GM23248 (cell line): Measurements from ENCODE around the gene MAGOHB. TPM values are rescaled to one million over a fixed set of nuclear protein-coding genes. Genes with fewer than 3 reads are reported as not detected.

Experiments
- DNase-seq: peaks from one replicate; pipeline ENCODE4 v3.0.0-alpha.2; 2015
- H2AFZ ChIP-seq: fragments of 200-600 bp; sonication (generic); 2 replicates; pipeline ENCODE4 v1.6.1; 2016; ENCODE audit warnings: antibody characterized with exemption
- H3F3A ChIP-seq: fragments of 200-600 bp; sonication (generic); 2 replicates; pipeline ENCODE4 v1.6.1; 2016; ENCODE audit warnings: mild to moderate bottlenecking, antibody characterized with exemption, mixed run types; ENCODE audit not compliant: insufficient read depth
- H3K27ac ChIP-seq: fragments of 200-600 bp; sonication (generic); 2 replicates; pipeline ENCODE4 v1.5.1; 2016; ENCODE audit warnings: mild to moderate bottlenecking
- H3K27me3 ChIP-seq: fragments of 200-600 bp; sonication (generic); replicated peaks from 2 replicates; pipeline ENCODE4 v1.6.1; 2016; ENCODE audit warnings: mild to moderate bottlenecking; ENCODE audit not compliant: insufficient read depth
- H3K36me3 ChIP-seq: fragments of 200-600 bp; sonication (generic); 2 replicates; pipeline ENCODE4 v1.6.1; 2016; ENCODE audit warnings: low read depth, mild to moderate bottlenecking
- H3K4me1 ChIP-seq: fragments of 200-600 bp; sonication (generic); 2 replicates; pipeline ENCODE4 v1.6.1; 2016; ENCODE audit warnings: mild to moderate bottlenecking; ENCODE audit not compliant: insufficient read depth
- H3K4me2 ChIP-seq: fragments of 200-600 bp; sonication (generic); one replicate; pipeline ENCODE4 v1.6.1; 2016; ENCODE audit warnings: mild to moderate bottlenecking; ENCODE audit not compliant: unreplicated experiment
- H3K4me3 ChIP-seq: fragments of 200-600 bp; sonication (generic); 2 replicates; pipeline ENCODE4 v1.5.1; 2016; ENCODE audit warnings: mild to moderate bottlenecking
- H3K79me2 ChIP-seq: fragments of 200-600 bp; sonication (generic); 2 replicates; pipeline ENCODE4 v1.6.1; 2016; ENCODE audit warnings: mild to moderate bottlenecking; ENCODE audit not compliant: insufficient read depth
- H3K9ac ChIP-seq: fragments of 200-600 bp; sonication (generic); 2 replicates; pipeline ENCODE4 v1.6.1; 2016; ENCODE audit warnings: mild to moderate bottlenecking
- H3K9me2 ChIP-seq: fragments of 200-600 bp; sonication (generic); 2 replicates; pipeline ENCODE4 v1.6.1; 2016; ENCODE audit warnings: mixed run types, mild to moderate bottlenecking, moderate library complexity; ENCODE audit not compliant: insufficient read depth
- H3K9me3 ChIP-seq: fragments of 200-600 bp; sonication (generic); one replicate; pipeline ENCODE4 v1.6.1; 2017; ENCODE audit warnings: low read depth
- H4K20me1 ChIP-seq: fragments of 200-600 bp; sonication (generic); 2 replicates; pipeline ENCODE4 v1.6.0; 2016; ENCODE audit not compliant: insufficient read depth
- EZH2 ChIP-seq: fragments of 200-600 bp; sonication (generic); IDR thresholded peaks from 2 replicates; pipeline ENCODE4 v1.6.1; 2018; ENCODE audit warnings: antibody characterized with exemption, mild to moderate bottlenecking; ENCODE audit not compliant: insufficient read depth, poor library complexity, severe bottlenecking
- EZH2phosphoT487 ChIP-seq: fragments of 200-600 bp; sonication (generic); IDR thresholded peaks from 2 replicates; pipeline ENCODE4 v1.6.1; 2018; ENCODE audit warnings: antibody characterized with exemption, moderate library complexity, mild to moderate bottlenecking, low read depth; ENCODE audit not compliant: insufficient read depth
- WGBS, 2 experiments: methylation state at CpG; one replicate each; pipeline ENCODE4 v1.1.6; 2015 to 2017; ENCODE audit warnings: low lambda C conversion rate in 2 of 2, low coverage in 1 of 2; ENCODE audit errors: missing lambda C conversion rate in 2 of 2; 5-methylcytosine and 5-hydroxymethylcytosine counted together
- in situ Hi-C: fragments of 300-500 bp; cut with MboI; formaldehyde crosslinking; loops from 2 replicates; pipeline ENCODE4 v1.15.0; 2020
- polyA plus RNA-seq: library from polyadenylated mRNA; unstranded; fragments of >200 nt; fragmentation: Nextera tagmentation; extraction: Ambion mirVana; gene quantifications from 2 replicates; pipeline ENCODE4 v1.2.1, GENCODE V29; 2016
- total RNA-seq: library from RNA; depleted of rRNA; stranded (reverse); fragments of >200 nt; shearing (Covaris generic); gene quantifications from 2 replicates; pipeline ENCODE4 v1.2.3, GENCODE V29; 2014

Gene MAGOHB
- total and polyA plus RNA-seq, 2 experiments from 2014 or later: 16.6 to 78.0 TPM

DNA sequence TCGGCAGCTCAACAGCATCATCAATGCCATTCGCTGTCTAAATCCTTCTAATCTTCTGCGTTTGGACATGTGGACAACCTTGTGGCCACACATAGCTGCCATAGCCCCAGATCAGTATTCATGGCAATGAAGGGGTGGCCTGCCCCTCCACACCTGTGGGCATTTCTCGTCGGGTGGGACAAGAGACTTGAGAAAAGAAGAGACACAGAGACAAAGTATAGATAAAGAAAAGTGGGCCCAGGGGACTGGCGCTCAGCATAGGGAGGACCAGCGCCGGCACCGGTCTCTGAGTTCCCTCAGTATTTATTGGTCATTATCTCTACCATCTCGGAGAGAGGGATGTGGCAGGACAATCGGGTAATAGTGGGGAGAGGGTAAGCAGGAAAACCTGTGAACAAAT is 42.3 kb downstream of the MAGOHB start:
- H3K4me2 ChIP-seq: no peak overlapping the region
- H3K27me3 ChIP-seq: no peaks in the 10 kb centered on the region
- no peaks in the 10 kb centered on the region for H3F3A ChIP-seq
- H3K27ac ChIP-seq: no peak overlapping the region
- TF ChIP-seq EZH2phosphoT487 (no peak), EZH2 (no peak)
- H3K79me2 ChIP-seq: no peaks in the 10 kb centered on the region
- no peak overlapping the region for H3K4me3 ChIP-seq
- 73 to 82% methylated on average over 11 of the region's 11 CpGs for WGBS, 2 experiments
- no peak overlapping the region for H2AFZ ChIP-seq
- H3K4me1 ChIP-seq: peaks cover 8% of the 10 kb centered on the region; the same call in 1 of the 2 replicates
- no peak for DNase-seq
- no peaks in the 10 kb centered on the region for H3K36me3 ChIP-seq
- no peaks in the 10 kb centered on the region for H3K9me3 ChIP-seq
- no peaks in the 10 kb centered on the region; the same call in 1 of the 2 replicates for H3K9me2 ChIP-seq
- in situ Hi-C loops: no loop called here
- no peak overlapping the region for H3K9ac ChIP-seq
- H4K20me1 ChIP-seq: no peaks in the 10 kb centered on the region

GRCh38 chr12:10567813-10568212 is 45.6 kb downstream of the MAGOHB start:
- Histone ChIP-seq H3K4me1 (peaks cover 15% of the 10 kb centered on the region), H3K27ac (no peak overlapping the region), H3K4me3 (no peak overlapping the region), H3K27me3 (no peaks in the 10 kb centered on the region), H3K9me2 (no peaks in the 10 kb centered on the region), H3K36me3 (no peaks in the 10 kb centered on the region), H3K4me2 (no peak overlapping the region), H3K79me2 (no peaks in the 10 kb centered on the region), H3F3A (no peaks in the 10 kb centered on the region), H2AFZ (no peak overlapping the region), H4K20me1 (no peaks in the 10 kb centered on the region), H3K9ac (no peak overlapping the region), H3K9me3 (no peaks in the 10 kb centered on the region)
- no peak for DNase-seq
- TF ChIP-seq EZH2phosphoT487 (no peak), EZH2 (no peak)
- WGBS, 2 experiments: 71 to 77% methylated on average over 3 of the region's 3 CpGs
- in situ Hi-C loops: loop anchor here (10.0 kb wide), 1 partner anchor 243 kb away; no protein-coding TSS in a partner anchor

GRCh38 chr12:10563966-10564365 is 49.4 kb downstream of the MAGOHB start:
- peak overlapping the region; percentile 25 for H2AFZ ChIP-seq
- H3K4me3 ChIP-seq: no peak overlapping the region
- 9 to 12% methylated on average over 3 of the region's 3 CpGs for WGBS, 2 experiments
- H3K9ac ChIP-seq: no peak overlapping the region
- H3K4me2 ChIP-seq: peak overlapping the region; percentile 39
- TF ChIP-seq EZH2phosphoT487 (no peak), EZH2 (no peak)
- H3K9me3 ChIP-seq: no peaks in the 10 kb centered on the region
- H3K79me2 ChIP-seq: no peaks in the 10 kb centered on the region
- H4K20me1 ChIP-seq: no peaks in the 10 kb centered on the region
- no peaks in the 10 kb centered on the region for H3K36me3 ChIP-seq
- peak; percentile 47 for DNase-seq
- H3K27me3 ChIP-seq: no peaks in the 10 kb centered on the region
- in situ Hi-C loops: loop anchor here (10.0 kb wide), 1 partner anchor 239 kb away; no protein-coding TSS in a partner anchor
- H3K4me1 ChIP-seq: peaks cover 7% of the 10 kb centered on the region
- no peaks in the 10 kb centered on the region for H3F3A ChIP-seq
- no peaks in the 10 kb centered on the region for H3K9me2 ChIP-seq
- H3K27ac ChIP-seq: no peak overlapping the region

DNA sequence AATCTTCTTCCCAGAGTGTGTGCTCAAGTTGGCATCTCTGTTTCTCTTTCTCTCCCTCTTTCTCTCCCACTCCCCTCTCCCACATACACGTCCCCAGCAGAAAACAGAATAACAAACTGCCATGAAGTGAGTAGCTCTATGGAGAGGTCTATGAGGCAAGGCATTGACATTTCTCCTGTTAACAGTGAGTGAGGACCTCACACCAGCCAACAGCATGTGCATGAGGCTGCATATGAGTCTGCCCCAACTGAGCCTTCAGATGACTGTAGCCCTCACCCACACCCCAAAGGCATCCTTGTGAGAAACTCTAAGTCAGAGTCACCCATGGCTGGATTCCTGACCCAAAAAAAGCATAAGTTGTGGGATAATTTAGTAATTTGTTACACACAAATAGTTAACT is 50.4 kb downstream of the MAGOHB start:
- no peaks in the 10 kb centered on the region for H3K79me2 ChIP-seq
- no peaks in the 10 kb centered on the region for H3F3A ChIP-seq
- H3K4me2 ChIP-seq: no peak overlapping the region
- 52 to 76% methylated on average over 1 of the region's 1 CpG for WGBS, 2 experiments
- H3K9me2 ChIP-seq: no peaks in the 10 kb centered on the region
- H2AFZ ChIP-seq: no peak overlapping the region
- no peaks in the 10 kb centered on the region for H3K36me3 ChIP-seq
- TF ChIP-seq EZH2phosphoT487 (no peak), EZH2 (no peak)
- no peaks in the 10 kb centered on the region for H3K9me3 ChIP-seq
- no peak overlapping the region for H3K9ac ChIP-seq
- no peak overlapping the region for H3K27ac ChIP-seq
- peaks cover 7% of the 10 kb centered on the region for H3K4me1 ChIP-seq
- no peak overlapping the region for H3K4me3 ChIP-seq
- in situ Hi-C loops: loop anchor here (10.0 kb wide), 1 partner anchor 238 kb away; no protein-coding TSS in a partner anchor
- peak; percentile 3 for DNase-seq
- no peaks in the 10 kb centered on the region for H3K27me3 ChIP-seq
- no peaks in the 10 kb centered on the region for H4K20me1 ChIP-seq
